ENCODE results near the gene LDLRAP1.

LDLRAP1 gene

GRCh38 chr1:25579292-25580252 is 36.2 kb downstream of the LDLRAP1 start:
- DNase-seq, result no peak
- TF ChIP-seq CTCF (IDR thresholded peaks at IDR 0.05), result no peak
- Histone ChIP-seq H3K9me3 (no peaks in the 10 kb centered on the region), H3K27ac (no peak overlapping the region), H3K36me3 (no peaks in the 10 kb centered on the region), H3K4me3 (no peak overlapping the region), H3K27me3 (no peaks in the 10 kb centered on the region), H3K4me1 (peaks cover 0 to 2% (median 0%) of the 10 kb centered on the region in 4 donors)
- intact Hi-C loops (cut with DNase I; ENCODE audit: low total_unique reads), result no loop called here

DNA sequence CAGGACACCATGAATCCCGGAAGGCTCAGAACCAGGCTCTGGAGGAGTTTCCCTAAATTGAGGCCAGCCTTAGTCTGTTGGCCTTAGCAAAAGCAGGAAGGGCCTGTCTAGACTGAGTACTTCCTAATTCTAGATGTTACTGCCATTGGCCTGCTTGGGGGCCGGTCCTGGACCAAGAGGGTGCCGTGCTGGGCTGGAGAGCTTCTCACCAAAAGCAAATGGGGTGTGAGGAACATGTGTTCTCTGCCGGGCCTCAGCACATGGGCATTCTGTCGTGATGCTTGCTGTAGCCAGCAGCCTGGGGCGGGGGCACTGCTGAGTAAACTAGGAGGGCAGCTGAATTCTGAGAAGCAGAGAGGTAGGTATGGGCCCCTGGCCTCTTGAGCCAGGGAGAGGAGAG is 37.5 kb downstream of the LDLRAP1 start:
- Histone ChIP-seq H3K27me3 (no peaks in the 10 kb centered on the region), H3K4me3 (no peak overlapping the region), H3K27ac (no peak overlapping the region), H3K4me1 (peaks cover 0 to 2% (median 0%) of the 10 kb centered on the region in 4 donors), H3K9me3 (no peaks in the 10 kb centered on the region), H3K36me3 (no peaks in the 10 kb centered on the region)
- DNase-seq, result no peak
- intact Hi-C loops (cut with DNase I; ENCODE audit: low total_unique reads), result no loop called here
- TF ChIP-seq CTCF (IDR thresholded peaks at IDR 0.05), result no peak

- H3K4me1 ChIP-seq, result peaks cover 0 to 2% (median 0%) of the 10 kb centered on the region in 4 donors
- no peaks in the 10 kb centered on the region for H3K27me3 ChIP-seq
- no peak overlapping the region for H3K4me3 ChIP-seq
- no peak for DNase-seq
- intact Hi-C loops (cut with DNase I; ENCODE audit: low total_unique reads), result no loop called here
- TF ChIP-seq CTCF (IDR thresholded peaks at IDR 0.05), result no peak
- no peak overlapping the region for H3K27ac ChIP-seq
- H3K36me3 ChIP-seq, result no peaks in the 10 kb centered on the region
- H3K9me3 ChIP-seq, result no peaks in the 10 kb centered on the region
Observed at GRCh38 chr1:25581764-25582163, 38.4 kb downstream of the LDLRAP1 start.

- Histone ChIP-seq H3K4me1 (peaks cover 0 to 2% (median 1%) of the 10 kb centered on the region in 4 donors), H3K9me3 (no peaks in the 10 kb centered on the region), H3K27me3 (no peaks in the 10 kb centered on the region), H3K27ac (no peak overlapping the region), H3K36me3 (no peaks in the 10 kb centered on the region), H3K4me3 (no peak overlapping the region)
- DNase-seq, result no peak
- TF ChIP-seq CTCF (IDR thresholded peaks at IDR 0.05), result no peak
- intact Hi-C loops (cut with DNase I; ENCODE audit: low total_unique reads), result no loop called here
Observed at GRCh38 chr1:25583519-25584370, 40.3 kb downstream of the LDLRAP1 start.

GRCh38 chr1:25586181-25586588 is 42.8 kb downstream of the LDLRAP1 start:
- Histone ChIP-seq H3K4me1 (peaks cover 7 to 27% (median 17%) of the 10 kb centered on the region in 4 donors), H3K27ac (no peak overlapping the region), H3K27me3 (no peaks in the 10 kb centered on the region), H3K36me3 (no peaks in the 10 kb centered on the region), H3K9me3 (no peaks in the 10 kb centered on the region), H3K4me3 (no peak overlapping the region)
- DNase-seq, result no peak
- TF ChIP-seq CTCF (IDR thresholded peaks at IDR 0.05), result no peak
- intact Hi-C loops (cut with DNase I; ENCODE audit: low total_unique reads), result no loop called here
